Left lung (tissue), 10 donors: ENCODE results near the gene PTPRN2. TPM values are rescaled to one million over a fixed set of nuclear protein-coding genes. Genes with fewer than 3 reads are reported as not detected.

Experiments
- ATAC-seq: fragments of 200-7000 bp; cut with Tn5 transposase; one replicate; pipeline ENCODE4 v1.9.1; 2020; ENCODE audit warnings: moderate library complexity
- DNase-seq, 4 donors: peaks; one replicate each; pipeline ENCODE4 v3.0.0-alpha.2; 2013 to 2020
- H3K27ac ChIP-seq, 2 donors: fragments of 200-600 bp; sonication (generic) in 1 of 2; one replicate each; pipeline versions ENCODE4 v1.5.0 to v1.8.0; 2020 to 2021
- H3K27me3 ChIP-seq, 2 donors: fragments of 200-600 bp; sonication (generic) in 1 of 2; one replicate each; pipeline versions ENCODE4 v1.5.0 to v1.8.0; 2020 to 2021
- H3K36me3 ChIP-seq, 2 donors: fragments of 200-600 bp; sonication (generic) in 1 of 2; one replicate each; pipeline versions ENCODE4 v1.5.0 to v1.8.0; 2020 to 2021
- H3K4me1 ChIP-seq, 2 donors: fragments of 200-600 bp; one replicate each; pipeline ENCODE4 v1.8.0; 2021
- H3K4me3 ChIP-seq, 2 donors: fragments of 200-600 bp; sonication (generic) in 1 of 2; one replicate each; pipeline versions ENCODE4 v1.5.0 to v1.8.0; 2020 to 2021; ENCODE audit warnings: mild to moderate bottlenecking in 1 of 2
- H3K9me3 ChIP-seq, 2 donors: fragments of 200-600 bp; sonication (generic) in 1 of 2; one replicate each; pipeline versions ENCODE4 v1.5.0 to v1.8.0; 2020 to 2021
- intact Hi-C, 2 donors: fragments of 100-400 bp; cut with DNase I; formaldehyde crosslinking; loops; one replicate each; pipeline versions ENCODE4 v1.11.2 to v1.14.2; 2022
- polyA plus RNA-seq, 6 donors: library from polyadenylated mRNA; unstranded; fragments of 120-200 nt; gene quantifications; one replicate each; pipeline ENCODE4 v1.2.1, GENCODE V29; 2013; ENCODE audit not compliant: insufficient read length in 6 of 6
- total RNA-seq, 2 donors: library from RNA; stranded (reverse); fragmentation: NEBNext Ultra II Directional; extraction: Animal tissue kit (Norgen Biotek cat#: 25700); gene quantifications; one replicate each; pipeline ENCODE4 v1.2.1, GENCODE V29; 2021
- TF ChIP-seq, protein P1 (sequence below), 2 donors: fragments of 200-600 bp; sonication (generic) in 1 of 2; IDR thresholded peaks; one replicate each; pipeline versions ENCODE4 v1.5.0 to v1.8.0; 2021; ENCODE audit warnings: antibody characterized with exemption in 2 of 2
- donor health status: DM: no; HTN: yes; CAD: no.
- donor health status: DM: no; HTN: no; CAD: no.

The PTPRN2 gene
- total and polyA plus RNA-seq, 8 donors = 4.0 to 7.8 (median 6.8) TPM

- Histone ChIP-seq H3K4me1 (no peaks in the 10 kb centered on the region), H3K27me3 (no peaks in the 10 kb centered on the region), H3K36me3 (no peaks in the 10 kb centered on the region), H3K9me3 (no peaks in the 10 kb centered on the region), H3K4me3 (no peak overlapping the region), H3K27ac (no peak overlapping the region)
- ATAC-seq (no peak), DNase-seq (peak in 1 of 4 donors; percentile 2)
- TF ChIP-seq, protein P1, sequence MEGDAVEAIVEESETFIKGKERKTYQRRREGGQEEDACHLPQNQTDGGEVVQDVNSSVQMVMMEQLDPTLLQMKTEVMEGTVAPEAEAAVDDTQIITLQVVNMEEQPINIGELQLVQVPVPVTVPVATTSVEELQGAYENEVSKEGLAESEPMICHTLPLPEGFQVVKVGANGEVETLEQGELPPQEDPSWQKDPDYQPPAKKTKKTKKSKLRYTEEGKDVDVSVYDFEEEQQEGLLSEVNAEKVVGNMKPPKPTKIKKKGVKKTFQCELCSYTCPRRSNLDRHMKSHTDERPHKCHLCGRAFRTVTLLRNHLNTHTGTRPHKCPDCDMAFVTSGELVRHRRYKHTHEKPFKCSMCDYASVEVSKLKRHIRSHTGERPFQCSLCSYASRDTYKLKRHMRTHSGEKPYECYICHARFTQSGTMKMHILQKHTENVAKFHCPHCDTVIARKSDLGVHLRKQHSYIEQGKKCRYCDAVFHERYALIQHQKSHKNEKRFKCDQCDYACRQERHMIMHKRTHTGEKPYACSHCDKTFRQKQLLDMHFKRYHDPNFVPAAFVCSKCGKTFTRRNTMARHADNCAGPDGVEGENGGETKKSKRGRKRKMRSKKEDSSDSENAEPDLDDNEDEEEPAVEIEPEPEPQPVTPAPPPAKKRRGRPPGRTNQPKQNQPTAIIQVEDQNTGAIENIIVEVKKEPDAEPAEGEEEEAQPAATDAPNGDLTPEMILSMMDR (IDR thresholded peaks at IDR 0.05) = no peak
- intact Hi-C loops = no loop called here
Measured at GRCh38 chr7:158024351-158024715, 563.3 kb downstream of the PTPRN2 start.

DNA sequence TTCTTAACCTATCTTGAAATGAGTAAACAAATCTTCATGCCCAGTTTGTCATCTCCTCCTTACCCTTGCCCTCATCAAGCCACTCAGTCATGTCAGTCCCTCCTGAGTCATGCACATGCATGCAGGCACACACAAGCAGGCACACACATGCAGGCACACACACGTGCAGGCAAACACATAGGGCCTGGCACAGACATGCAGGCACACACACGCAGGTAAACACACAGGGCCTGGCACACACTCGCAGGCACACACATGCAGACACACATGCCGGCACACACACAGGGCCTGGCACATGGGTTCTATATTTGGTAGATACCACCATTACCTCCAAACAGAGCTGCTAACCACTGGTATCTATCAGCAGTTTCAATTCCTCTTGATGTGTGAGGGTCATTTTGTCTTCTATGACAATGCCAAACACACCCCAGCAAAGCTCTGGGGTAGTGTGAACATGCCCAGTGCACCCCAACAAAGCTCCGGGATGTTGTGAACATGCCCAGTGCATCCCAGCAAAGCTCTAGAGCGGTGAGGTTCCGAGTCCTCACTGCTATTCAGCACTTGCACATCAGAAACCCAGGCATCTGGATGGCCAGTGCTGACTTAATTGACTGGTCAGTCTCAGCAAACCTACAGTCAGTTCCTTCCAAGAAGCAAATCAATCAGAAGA is 563.8 kb downstream of the PTPRN2 start:
- TF ChIP-seq, protein P1 (IDR thresholded peaks at IDR 0.05) = no peak
- no peak overlapping the region for H3K4me3 ChIP-seq
- no peaks in the 10 kb centered on the region for H3K4me1 ChIP-seq
- H3K27ac ChIP-seq = no peak overlapping the region
- intact Hi-C loops = no loop called here
- no peak for ATAC-seq
- H3K27me3 ChIP-seq = no peaks in the 10 kb centered on the region
- H3K9me3 ChIP-seq = no peaks in the 10 kb centered on the region
- DNase-seq = peak in 1 of 4 donors; percentile 19
- H3K36me3 ChIP-seq = no peaks in the 10 kb centered on the region

DNA sequence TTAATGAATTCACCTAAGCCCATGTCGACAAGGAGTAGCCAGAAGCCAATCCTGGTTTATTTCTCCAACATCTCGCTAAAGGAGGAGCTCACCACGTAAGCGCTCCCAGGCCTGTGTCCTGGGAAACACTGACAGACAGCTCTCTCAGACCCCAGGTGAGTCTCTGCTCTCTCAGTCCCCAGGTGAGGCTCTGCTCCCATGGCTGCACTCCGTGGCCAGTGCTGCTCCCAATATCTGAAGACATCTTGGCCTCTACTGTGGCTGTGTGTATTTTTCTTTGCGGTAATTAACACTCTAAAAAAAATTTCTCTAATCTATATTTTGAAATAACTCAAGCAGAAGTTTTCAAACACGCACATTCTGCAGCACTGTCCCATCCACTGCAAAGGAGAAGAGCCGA is 564.5 kb downstream of the PTPRN2 start:
- TF ChIP-seq, protein P1 (IDR thresholded peaks at IDR 0.05) = no peak
- no peak overlapping the region for H3K4me3 ChIP-seq
- no peaks in the 10 kb centered on the region for H3K27me3 ChIP-seq
- intact Hi-C loops = no loop called here
- peak in 1 of 4 donors; percentile 10 for DNase-seq
- H3K27ac ChIP-seq = no peak overlapping the region
- no peaks in the 10 kb centered on the region for H3K9me3 ChIP-seq
- no peak for ATAC-seq
- no peaks in the 10 kb centered on the region for H3K4me1 ChIP-seq
- H3K36me3 ChIP-seq = no peaks in the 10 kb centered on the region

DNA sequence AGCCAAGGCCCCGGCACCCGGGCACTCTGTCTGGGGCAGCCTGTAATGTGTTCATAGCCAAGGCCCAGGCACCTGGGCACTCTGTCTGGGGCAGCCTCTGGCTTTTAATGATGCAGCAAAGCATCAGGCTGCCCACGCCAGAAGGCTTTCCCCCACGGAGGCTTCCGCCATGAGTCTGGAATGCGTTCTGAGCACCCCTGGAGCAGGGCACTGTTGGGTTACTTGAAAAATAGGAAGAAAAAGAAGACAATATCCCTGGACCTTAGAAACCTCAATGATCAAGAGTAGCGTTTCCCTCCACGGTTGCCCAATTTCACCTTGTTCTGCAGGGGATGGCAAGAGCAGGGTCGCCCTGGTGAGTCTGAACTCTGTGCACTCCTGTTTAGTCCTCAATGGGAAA is 565.0 kb downstream of the PTPRN2 start:
- H3K27ac ChIP-seq = no peak overlapping the region
- H3K27me3 ChIP-seq = no peaks in the 10 kb centered on the region
- H3K4me1 ChIP-seq = no peaks in the 10 kb centered on the region
- no peak for ATAC-seq
- H3K4me3 ChIP-seq = no peak overlapping the region
- H3K36me3 ChIP-seq = no peaks in the 10 kb centered on the region
- DNase-seq = peak in 1 of 4 donors; percentile 10
- no peaks in the 10 kb centered on the region for H3K9me3 ChIP-seq
- TF ChIP-seq, protein P1 (IDR thresholded peaks at IDR 0.05) = no peak
- intact Hi-C loops = no loop called here

DNA sequence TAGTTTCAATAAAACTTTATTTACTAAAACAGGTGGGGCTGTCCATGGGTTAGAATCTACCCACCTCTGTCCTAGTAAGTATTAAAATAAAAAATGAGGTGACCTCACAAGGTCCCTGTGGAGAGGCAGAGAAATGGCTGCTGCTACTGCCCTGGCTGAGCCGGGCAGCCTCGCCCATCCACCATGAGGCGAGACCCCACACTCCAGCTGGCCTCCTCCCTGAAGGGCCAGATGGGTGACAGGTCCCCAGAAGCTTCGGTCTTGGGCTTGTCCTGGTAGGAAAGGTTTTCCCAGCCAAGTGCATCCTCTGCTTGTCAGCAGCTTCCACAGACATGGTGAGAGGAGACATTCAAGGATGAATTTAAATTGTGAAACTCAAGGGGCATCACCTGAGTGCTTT is 565.8 kb downstream of the PTPRN2 start:
- Histone ChIP-seq H3K27me3 (no peaks in the 10 kb centered on the region), H3K9me3 (no peaks in the 10 kb centered on the region), H3K27ac (no peak overlapping the region), H3K4me1 (no peaks in the 10 kb centered on the region), H3K4me3 (no peak overlapping the region), H3K36me3 (no peaks in the 10 kb centered on the region)
- ATAC-seq (no peak), DNase-seq (peak in 1 of 4 donors; percentile 22)
- intact Hi-C loops = no loop called here
- TF ChIP-seq, protein P1 (IDR thresholded peaks at IDR 0.05) = no peak
